IPS-18c (cell line): ENCODE results near the gene EHMT2.
"Not testable (repeated sequence)": the region's sequence is repeated elsewhere in the genome, so short reads cannot be mapped to it uniquely, and the experiment has no call there.

Source experiments
- H3K4me3 ChIP-seq: 2 replicates; pipeline ENCODE4 v1.7.0; 2013; ENCODE audit warnings: low read depth, mild to moderate bottlenecking, low read length, moderate library complexity; ENCODE audit not compliant: insufficient read depth
- H3K9me3 ChIP-seq: one replicate; pipeline ENCODE4 v1.6.1; 2013; ENCODE audit warnings: mild to moderate bottlenecking, low read length, moderate library complexity; ENCODE audit not compliant: control insufficient read depth, insufficient read depth

The EHMT2 gene

DNA sequence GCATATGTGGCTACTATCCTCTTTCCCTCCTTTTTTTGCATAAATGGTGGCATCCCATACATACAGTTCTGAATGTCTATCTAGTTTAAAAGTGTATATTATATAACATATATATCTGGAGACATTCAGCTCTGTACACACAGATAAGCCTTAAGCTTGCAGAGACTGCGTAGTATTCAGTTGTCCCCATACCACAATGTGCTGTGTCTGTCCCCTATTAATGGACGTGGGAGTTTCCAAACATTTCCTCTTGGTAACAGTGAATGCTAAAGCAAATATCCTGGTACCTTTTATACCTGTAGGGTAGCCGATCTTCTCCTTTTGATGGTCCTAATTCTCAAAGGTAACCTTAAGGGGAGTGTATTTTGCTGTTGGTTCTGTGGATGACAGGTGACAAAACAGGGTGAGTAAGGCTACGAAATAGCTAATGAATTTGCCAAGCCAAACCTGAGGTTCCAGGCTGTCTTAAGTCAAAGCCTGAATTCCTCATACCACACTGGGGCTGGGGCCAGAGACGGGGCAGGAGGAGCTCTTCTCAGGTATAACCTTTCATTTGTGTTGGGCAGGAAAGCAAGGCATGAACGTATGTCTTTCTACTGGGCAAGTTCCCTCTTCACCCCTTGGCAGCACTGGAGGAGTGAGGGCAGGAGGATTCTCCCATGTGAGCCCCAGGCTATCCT, 22.3 kb upstream of the EHMT2 start:
- H3K4me3 ChIP-seq, result no peak overlapping the region
- H3K9me3 ChIP-seq, result no peaks in the 10 kb centered on the region

- Histone ChIP-seq H3K9me3 (no peaks in the 10 kb centered on the region), H3K4me3 (no peak overlapping the region)
Measured at GRCh38 chr6:31918069-31918720, 20.7 kb upstream of the EHMT2 start.

- Histone ChIP-seq H3K9me3 (no peaks in the 10 kb centered on the region), H3K4me3 (no peak overlapping the region)
Measured at GRCh38 chr6:31915756-31916155, 18.3 kb upstream of the EHMT2 start.

DNA sequence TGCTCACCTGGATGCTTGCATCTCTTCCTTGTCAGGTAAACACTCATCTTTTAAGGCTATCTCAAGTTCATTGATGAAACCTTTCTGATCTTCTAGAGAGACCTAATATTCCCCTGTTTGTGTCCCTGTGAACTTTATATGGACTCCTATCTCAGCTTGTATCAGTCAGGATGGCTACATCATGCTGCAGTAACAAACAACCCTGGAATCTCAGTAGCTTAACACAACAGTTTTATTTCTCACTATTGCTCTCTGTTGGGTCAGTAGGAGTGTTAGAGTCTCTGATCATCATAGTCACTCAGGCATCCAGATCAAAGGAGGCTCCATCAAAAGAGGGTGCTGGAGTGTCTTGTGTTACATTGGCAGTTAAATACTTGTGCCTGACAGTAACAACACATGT, 17.9 kb upstream of the EHMT2 start:
- Histone ChIP-seq H3K4me3 (no peak overlapping the region), H3K9me3 (no peaks in the 10 kb centered on the region)

- no peaks in the 10 kb centered on the region for H3K9me3 ChIP-seq
- no peak overlapping the region for H3K4me3 ChIP-seq
Measured at GRCh38 chr6:31911826-31912585, 14.5 kb upstream of the EHMT2 start.

- not testable (repeated sequence) for H3K9me3 ChIP-seq, H3K4me3 ChIP-seq
Measured at GRCh38 chr6:31909298-31909697, 11.8 kb upstream of the EHMT2 start.

DNA sequence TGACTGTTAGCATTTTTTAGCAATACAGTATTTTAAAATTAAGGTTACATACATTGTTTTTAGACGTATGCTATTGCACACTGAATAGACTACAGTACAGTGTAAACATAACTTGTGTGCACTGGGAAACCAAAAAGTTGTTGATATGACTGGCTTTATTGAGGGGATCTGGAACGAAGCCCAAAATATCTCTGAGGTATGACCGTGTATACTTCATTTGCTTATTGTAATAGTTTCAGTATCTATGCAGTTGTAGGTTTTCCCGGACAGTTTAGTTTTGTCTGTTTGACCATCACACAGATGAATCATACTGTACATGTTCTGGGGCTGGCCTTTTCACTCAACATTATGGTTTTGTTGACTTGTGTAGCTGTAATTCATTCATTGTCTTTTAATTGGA, 11.3 kb upstream of the EHMT2 start:
- Histone ChIP-seq H3K9me3 (no peaks in the 10 kb centered on the region), H3K4me3 (no peak overlapping the region)

GRCh38 chr6:31908255-31908654, 10.8 kb upstream of the EHMT2 start:
- H3K9me3 ChIP-seq, H3K4me3 ChIP-seq: not testable (repeated sequence)

DNA sequence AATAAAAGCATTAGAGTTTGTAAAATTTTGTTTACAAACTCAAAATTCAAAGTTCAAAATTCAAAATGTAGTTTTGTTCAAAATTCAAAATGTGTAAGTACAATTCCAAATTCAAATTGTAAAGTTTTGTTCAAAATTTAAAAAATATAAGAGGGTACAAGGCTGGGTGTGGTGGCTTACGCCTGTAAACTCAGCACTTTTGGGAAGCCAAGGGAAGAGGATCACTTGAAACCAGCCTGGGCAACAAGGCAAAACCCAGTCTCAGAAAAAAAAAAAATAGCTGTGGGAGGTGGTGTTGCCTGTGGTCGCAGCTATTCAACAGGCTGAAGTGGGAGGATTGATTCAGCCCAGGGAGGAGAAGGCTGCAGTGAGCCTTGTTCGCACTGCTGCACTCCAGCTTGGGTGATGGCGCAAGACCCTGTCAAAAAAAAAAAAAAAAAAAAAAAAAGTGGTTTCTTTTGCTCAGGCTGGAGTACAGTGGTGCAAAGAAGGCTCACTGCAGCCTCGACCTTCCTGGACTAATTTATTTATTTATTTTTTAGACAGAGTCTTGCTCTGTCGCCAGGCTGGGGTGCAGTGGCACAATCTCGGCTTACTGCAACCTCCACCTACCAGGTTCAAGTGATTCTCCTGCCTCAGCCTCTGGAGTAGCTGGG, 9.8 kb upstream of the EHMT2 start:
- H3K4me3 ChIP-seq, result no peak overlapping the region
- no peaks in the 10 kb centered on the region for H3K9me3 ChIP-seq

DNA sequence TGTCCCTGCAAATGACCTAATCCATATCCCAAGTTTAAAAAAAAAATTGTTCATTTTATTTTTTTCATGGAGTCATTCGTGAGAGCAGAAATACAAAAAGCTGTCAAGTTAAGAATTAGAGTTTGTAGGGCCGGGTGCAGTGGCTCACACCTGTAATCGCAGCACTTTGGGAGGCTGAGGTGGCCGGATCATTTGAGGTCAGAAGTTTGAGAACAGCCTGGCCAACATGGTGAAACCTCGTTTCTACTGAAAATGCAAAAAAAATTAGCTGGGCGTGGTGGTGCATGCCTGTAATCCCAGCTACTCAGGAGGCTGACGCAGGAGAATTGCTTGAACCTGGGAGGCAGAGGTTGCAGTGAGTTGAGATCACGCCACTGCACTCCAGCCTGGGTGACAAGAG, 9.2 kb upstream of the EHMT2 start:
- not testable (repeated sequence) for H3K4me3 ChIP-seq, H3K9me3 ChIP-seq

DNA sequence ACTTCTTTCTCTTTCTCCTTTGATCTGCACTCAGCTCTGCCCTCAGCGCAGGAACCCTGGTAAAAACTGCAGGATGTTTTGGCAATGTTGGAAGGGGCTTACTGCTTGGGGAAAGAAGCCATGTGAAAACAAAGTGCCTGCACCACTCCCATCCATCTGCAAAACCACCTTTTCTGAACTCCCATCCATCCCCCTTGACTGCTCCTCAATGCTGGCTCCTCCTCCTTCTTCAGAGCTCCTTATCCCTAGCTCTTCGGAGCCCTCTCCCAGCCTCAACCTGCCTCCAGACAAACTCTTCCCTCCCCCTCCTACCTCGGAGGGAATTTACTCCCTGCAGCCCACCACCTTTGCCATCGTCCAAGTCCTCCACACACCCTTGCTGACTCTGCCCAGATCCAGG, 8.6 kb upstream of the EHMT2 start:
- Histone ChIP-seq H3K9me3 (no peaks in the 10 kb centered on the region), H3K4me3 (no peak overlapping the region)

- H3K4me3 ChIP-seq, result no peak overlapping the region
- H3K9me3 ChIP-seq, result no peaks in the 10 kb centered on the region
Measured at GRCh38 chr6:31905041-31905440, 7.5 kb upstream of the EHMT2 start.

DNA sequence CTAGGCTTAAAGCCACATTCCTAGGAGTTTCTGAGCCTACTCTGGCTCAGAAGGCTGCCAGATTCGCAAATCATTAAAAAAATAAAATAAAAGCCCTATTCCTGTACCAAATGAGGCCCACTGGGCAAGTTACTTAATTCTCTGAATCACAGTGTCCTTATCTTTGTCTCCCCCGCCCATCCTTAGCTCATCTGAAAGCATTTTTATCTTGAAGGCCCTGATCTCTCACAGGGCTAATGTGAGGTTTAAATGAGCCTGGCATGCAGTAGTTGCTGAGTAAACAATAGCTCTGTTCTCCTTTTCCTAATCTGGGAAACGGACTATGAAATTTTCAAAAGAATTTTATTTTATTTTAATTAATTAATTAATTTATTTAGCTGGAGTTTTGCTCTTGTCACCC, 6.5 kb upstream of the EHMT2 start:
- no peaks in the 10 kb centered on the region for H3K9me3 ChIP-seq
- no peak overlapping the region for H3K4me3 ChIP-seq

DNA sequence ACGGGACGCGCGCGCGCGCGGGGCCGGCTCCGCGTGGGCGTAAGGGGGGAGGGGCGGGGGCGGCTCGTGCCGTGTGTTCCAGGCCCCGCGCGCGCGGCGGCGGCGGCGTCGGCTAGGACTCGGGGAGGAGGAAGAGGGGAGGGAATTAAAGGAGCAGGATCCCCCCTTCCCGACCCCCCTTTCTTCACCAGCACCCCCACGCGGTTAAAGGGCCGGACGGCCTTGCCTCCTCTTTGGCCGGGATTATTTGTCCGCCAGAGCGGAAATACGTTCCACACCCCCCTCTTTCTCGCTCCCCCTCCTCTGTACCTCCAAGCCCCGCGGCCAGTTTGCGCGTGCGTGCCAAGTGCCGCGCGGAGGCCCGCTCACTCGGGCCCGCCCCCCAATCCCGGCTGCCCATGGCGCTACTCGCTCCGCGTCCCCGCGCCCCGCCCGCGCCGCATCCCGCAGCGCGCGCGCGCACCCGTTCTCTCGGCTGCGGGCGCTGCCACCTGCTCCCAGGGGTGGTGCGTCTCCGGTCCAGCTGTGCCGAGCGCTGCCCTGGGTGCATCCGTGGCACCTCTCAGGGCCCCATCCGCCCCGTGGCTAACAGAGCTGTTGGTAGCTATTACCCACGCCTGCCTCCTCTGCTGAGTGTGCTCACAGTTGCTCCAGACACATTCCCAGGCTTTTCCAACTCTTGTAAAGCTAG, 4.6 kb upstream of the EHMT2 start, which contains the start of gene ZBTB12:
TSS of gene ZBTB12 (minus strand) at position 134 of the 691 bp plus-strand sequence. CDS start 781 bp downstream, outside the sequence.
- no peaks in the 10 kb centered on the region for H3K9me3 ChIP-seq

DNA sequence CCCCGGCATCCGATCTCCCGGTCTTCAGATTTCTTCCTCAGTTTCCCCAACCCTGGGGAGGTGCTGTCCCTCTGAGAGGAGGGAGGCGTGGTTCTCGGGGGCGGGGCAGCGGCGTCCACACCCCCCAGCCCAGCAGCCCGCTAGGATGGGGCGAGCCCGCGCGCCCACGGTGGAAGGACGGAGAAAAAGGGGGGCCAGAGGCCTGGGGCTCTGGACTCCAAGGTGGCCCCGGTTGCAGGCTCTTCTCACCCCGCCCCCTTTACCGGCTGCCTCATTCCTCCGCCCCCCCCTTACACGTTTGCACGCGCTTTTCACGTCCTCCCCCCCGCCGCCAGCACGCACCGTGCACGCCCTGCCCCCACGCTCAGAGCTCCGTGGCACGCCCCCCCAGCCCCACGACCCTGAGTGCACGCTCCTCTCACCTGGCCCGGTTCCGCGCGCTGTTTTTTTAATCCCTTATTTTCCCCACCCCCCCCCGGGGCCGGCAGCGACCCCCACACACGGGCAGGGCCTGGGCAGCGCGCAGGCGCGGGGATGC, 4.0 kb upstream of the EHMT2 start:
- no peaks in the 10 kb centered on the region for H3K9me3 ChIP-seq
- peak overlapping the region; percentile 64 for H3K4me3 ChIP-seq

More for the DNA sequence above, 4.6 kb upstream of the EHMT2 start, which contains the start of gene ZBTB12:
- H3K4me3 ChIP-seq, result peak within 1 kb of the TSS; percentile 64

GRCh38 chr6:31900917-31901414, 3.5 kb upstream of the EHMT2 start:
- H3K9me3 ChIP-seq, result no peaks in the 10 kb centered on the region
- peak overlapping the region; percentile 64 for H3K4me3 ChIP-seq
